Spleen (tissue), 7 donors: ENCODE data around the gene MAGI2.

Experiments used
- POLR2A ChIP-seq, 3 donors: fragments of 450-650 bp; IDR thresholded peaks; one replicate each; pipeline ENCODE4 v1.5.1; 2017; ENCODE audit warnings: antibody characterized with exemption in 3 of 3, mild to moderate bottlenecking in 1 of 3
- TF ChIP-seq, protein P1 (sequence below), 11 experiments: fragments of 200-600 bp in 7 of 11; fragments of 450-650 bp in 4 of 11; sonication (generic) in 4 of 11; IDR thresholded peaks in 8 of 11; conservative IDR thresholded peaks in 3 of 11; 1 replicate in 7 of 11; 2 replicates in 4 of 11; pipeline versions ENCODE4 v1.4.0 to v1.8.0; 2016 to 2021; ENCODE audit warnings: antibody characterized with exemption in 11 of 11, inconsistent platforms in 4 of 11, mild to moderate bottlenecking in 1 of 11
- donor health status: DM: no; HTN: no; CAD: no; lungs with moderate emphysema.
- donor health status: DM: no; HTN: no; CAD: no.
- donor health status: DM: no; HTN: no; CAD: no.

DNA sequence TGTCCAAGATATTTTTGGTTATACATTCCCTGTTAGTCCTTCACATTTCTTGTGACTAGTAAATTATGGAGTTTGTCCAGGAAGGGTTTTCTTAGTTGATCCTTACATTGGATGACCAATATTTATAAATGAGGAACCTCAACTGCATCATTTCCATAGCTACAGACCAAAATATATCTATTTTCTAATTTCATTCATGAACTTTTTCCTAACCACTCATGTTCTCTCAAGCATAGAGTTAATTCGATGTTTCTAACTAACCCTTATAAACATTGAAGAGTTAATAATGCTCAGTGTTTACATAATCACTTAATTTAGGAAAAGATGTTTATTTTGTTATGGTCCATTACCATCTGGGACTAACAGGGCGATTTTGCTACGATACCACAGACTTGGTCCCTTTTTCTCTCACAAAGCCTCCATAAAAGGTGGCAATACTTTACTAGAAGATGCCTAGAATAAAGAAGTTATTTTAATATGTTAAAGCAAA lies 591.0 kb downstream of the MAGI2 start:
- TF ChIP-seq, protein P1, sequence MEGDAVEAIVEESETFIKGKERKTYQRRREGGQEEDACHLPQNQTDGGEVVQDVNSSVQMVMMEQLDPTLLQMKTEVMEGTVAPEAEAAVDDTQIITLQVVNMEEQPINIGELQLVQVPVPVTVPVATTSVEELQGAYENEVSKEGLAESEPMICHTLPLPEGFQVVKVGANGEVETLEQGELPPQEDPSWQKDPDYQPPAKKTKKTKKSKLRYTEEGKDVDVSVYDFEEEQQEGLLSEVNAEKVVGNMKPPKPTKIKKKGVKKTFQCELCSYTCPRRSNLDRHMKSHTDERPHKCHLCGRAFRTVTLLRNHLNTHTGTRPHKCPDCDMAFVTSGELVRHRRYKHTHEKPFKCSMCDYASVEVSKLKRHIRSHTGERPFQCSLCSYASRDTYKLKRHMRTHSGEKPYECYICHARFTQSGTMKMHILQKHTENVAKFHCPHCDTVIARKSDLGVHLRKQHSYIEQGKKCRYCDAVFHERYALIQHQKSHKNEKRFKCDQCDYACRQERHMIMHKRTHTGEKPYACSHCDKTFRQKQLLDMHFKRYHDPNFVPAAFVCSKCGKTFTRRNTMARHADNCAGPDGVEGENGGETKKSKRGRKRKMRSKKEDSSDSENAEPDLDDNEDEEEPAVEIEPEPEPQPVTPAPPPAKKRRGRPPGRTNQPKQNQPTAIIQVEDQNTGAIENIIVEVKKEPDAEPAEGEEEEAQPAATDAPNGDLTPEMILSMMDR (IDR thresholded peaks at IDR 0.05 in 8 of 11, conservative IDR thresholded peaks at IDR 0.05 in 3 of 11): no peak
- TF ChIP-seq POLR2A (IDR thresholded peaks at IDR 0.05): no peak
